ENCODE measurements around the gene PDE8B.

The PDE8B gene

GRCh38 chr5:77398458-77398857 lies 188.0 kb downstream of the PDE8B start:
- no peak for DNase-seq (ENCODE audit: low read depth)

GRCh38 chr5:77398896-77399295 lies 188.4 kb downstream of the PDE8B start:
- DNase-seq (ENCODE audit: low read depth), result no peak

DNA sequence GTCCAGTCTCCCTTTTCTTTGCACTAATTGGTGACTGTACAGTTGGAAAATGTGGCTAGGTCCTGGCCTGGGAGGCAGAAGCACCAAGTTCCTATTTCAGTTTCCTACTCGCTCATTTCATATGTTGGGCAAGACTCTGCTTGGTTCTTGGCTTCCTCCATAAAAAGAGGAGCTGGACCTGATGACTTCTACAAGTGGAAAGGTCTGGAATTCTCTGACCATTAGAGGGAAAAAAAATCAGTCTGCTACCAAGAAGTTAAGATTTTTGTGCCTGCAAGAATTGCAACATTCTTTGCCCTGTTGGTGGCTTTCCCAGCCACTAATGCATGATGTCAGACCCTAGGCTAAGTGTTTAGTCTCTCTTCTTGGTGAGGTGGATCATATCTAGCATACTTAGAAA lies 190.2 kb downstream of the PDE8B start:
- no peak for DNase-seq (ENCODE audit: low read depth)

DNA sequence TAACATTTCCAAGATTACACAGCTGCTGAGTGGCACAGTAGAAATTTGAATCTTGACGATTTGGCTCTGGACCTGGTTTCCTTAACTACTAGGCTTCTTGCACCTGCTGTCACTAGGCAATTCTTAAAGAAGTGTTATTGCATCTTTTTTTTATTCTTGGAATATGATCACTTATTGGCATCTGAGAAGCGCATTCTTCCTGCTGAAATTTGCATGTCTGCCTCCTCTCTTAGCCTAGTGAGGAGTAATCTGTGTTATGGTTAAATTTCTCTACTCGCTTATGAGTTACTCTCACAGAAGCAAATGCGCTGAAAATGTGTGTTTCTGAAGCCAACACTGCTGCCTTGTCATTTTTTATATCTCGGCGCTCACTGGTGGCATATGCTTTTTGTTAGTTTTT lies 192.3 kb downstream of the PDE8B start:
- DNase-seq (ENCODE audit: low read depth), result no peak

- no peak for DNase-seq (ENCODE audit: low read depth)
Measured at GRCh38 chr5:77407152-77407551, 196.7 kb downstream of the PDE8B start.

DNA sequence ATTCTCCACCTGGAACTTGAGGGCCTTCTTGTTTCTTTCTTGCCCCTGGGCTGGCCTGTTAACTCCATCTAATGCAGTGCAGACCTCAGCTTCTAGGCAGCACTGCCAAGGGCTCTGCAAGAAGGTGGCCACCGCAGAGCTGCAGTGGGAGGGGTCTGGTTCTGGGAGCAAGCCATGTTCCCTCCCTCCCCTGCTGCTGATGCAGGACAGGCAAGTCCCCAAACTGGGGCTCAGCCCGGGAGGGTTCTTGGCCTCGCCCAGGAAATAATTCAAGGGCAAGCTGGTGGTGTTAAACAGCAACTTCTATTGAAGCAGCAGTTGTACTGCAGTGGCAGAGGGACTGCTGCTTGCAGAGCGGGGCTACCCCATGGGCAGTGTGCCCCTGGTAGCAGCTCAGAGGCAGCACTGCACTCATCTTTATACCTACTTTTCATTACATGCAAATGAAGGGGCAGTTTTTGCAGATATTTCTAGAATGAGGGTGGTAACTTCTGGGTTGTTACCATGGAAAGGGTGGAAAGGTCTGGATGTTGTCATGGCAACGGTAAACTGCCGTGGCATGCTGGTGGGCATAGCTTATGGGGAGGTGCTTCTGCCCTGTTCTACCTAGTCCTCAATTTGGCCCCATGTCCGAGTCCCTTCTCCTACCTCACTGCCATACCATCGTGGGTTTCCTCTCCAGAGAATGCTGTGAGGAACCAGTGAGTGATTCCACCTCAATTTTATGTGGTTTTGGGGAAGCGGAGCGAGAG lies 199.6 kb downstream of the PDE8B start:
- no peak for DNase-seq (ENCODE audit: low read depth)

GRCh38 chr5:77413049-77413448 lies 202.6 kb downstream of the PDE8B start:
- no peak for DNase-seq (ENCODE audit: low read depth)

GRCh38 chr5:77418162-77418561 lies 207.7 kb downstream of the PDE8B start:
- DNase-seq (ENCODE audit: low read depth), result no peak

DNA sequence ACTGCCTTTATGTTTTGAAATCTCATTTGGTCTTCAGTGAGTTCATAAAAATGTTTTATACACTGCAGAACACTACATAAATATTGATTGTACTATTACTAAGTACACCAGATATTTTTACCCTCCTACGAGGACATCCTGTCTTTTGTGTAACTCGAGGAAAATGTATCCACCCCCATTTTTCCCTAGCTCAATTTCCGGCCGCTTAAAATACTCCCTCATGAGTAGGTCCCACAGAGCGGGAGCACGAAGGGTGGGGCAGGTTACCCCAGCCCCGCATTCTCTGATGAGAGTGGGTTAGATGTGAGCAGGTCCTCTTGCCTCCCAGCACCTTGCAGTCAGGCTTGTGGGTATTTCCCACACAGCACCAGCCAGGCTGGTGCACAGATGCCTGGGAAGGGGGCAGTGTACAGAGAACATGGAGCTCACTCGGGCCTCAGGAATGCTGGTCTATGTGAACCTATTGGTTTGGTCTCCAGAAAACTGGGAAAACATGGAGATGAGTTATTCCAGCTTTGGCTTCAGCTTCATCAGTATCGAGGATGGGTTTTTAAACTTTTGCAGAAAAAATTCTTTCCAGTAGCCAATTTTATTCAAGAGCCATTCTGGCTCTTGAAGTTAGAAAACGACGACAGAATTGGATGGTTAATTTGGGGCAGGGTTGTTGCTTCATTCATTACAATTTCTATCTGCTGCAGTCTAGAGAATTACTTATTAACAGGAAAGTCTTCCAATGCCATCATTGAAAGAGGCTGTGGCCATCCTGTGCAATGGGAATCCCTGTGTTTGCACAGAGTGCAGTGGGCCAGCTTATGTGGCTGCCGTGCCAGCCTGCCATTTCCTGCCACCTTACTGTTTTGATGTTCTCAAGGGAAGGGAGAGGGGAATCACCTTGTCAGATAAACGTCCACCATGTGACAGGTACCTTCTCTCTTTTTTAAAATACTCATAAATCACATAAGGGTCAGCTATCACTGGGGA lies 208.4 kb downstream of the PDE8B start:
- no peak for DNase-seq (ENCODE audit: low read depth)

GRCh38 chr5:77419644-77420582 lies 209.4 kb downstream of the PDE8B start:
- no peak for DNase-seq (ENCODE audit: low read depth)

- no peak for DNase-seq (ENCODE audit: low read depth)
Measured at GRCh38 chr5:77420940-77421339, 210.5 kb downstream of the PDE8B start.

DNA sequence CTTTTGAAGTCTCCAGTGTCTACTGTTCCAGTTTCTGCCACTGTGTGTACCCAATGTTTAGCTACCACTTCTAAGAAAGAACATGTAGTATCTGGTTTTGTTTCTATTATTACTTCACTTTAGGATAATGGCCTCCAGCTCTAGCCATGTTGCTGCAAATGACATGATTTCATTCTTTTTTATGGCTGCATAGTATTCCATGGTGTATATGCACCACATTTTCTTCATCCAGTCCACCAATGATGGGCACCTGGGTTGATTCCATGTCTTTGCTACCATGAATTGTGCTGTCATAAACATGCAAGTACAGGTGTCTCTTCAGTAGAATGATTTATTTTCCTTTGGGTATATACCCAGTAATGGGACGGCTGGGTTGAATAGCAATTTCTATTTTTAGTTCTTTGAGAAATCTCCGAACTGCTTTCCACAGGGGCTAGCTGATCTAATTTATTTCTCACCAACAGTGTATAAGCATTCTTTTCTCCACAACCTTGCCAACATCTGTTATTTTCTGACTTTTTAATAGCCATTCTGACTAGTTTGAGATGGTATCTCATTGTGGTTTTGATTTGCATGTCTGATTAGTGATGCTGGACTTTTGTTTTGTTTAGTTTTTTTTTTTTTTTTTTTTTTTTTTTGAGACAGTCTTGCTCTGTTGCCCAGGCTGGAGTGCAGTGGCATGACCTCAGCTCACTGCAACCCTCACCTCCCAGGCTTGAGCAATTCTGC lies 212.7 kb downstream of the PDE8B start:
- no peak for DNase-seq (ENCODE audit: low read depth)

DNA sequence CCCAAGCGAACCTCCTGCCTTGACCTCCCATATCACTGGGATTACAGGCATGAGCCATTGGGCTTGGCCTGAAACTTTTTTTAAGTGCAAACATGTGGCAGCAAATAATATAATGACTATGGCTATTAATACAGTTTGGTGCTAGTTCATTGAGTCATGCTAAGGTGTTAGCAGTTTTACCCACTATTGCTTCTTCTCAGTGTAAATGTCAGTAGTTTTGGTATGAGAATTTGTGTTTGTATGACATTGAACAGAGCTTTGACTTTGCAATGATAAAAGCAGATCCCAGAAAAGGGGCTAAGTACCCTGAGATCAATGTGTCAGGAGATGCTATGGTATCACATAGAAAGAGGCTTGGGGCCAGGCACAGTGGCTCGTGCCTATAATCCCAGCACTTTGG lies 214.4 kb downstream of the PDE8B start:
- no peak for DNase-seq (ENCODE audit: low read depth)

DNA sequence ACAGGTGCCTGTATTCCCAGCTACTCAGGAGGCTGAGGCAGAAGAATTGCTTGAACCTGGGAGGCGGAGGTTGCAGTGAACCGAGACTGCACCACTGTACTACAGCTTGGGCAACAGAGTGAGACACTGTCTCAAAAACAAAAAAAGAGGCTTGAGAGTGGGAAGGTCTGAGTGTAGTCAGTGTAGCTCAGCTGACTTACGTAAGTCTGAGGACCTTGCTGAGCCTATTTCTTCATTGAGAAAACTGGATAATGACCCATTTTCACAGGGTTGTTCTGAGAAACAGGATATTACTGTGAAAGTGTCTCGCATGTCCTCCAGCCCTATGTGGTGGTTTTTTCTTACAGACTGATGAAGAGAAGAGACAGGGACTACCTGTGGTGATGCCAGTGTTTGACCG lies 214.9 kb downstream of the PDE8B start:
- no peak for DNase-seq (ENCODE audit: low read depth)

GRCh38 chr5:77425998-77426659 lies 215.6 kb downstream of the PDE8B start:
- no peak for DNase-seq (ENCODE audit: low read depth)

DNA sequence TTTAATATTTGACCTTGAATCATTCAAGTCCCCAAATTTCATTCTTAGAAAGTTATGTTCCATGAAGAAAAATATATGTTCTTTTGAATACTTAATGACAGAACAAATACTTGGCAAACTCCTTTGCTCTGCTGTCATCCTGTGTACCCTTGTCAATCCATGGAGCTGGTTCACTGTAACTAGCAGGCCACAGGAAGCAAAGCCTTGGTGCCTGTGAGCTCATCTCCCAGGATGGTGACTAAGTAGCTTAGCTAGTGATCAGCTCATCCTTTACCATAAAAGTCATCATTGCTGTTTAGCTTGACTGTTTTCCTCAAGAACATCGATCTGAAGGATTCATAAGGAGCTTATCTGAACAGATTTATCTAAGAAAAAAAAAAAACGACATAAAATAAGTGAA lies 216.2 kb downstream of the PDE8B start:
- no peak for DNase-seq (ENCODE audit: low read depth)

GRCh38 chr5:77427998-77428397 lies 217.5 kb downstream of the PDE8B start:
- no peak for DNase-seq (ENCODE audit: low read depth)

- no peak for DNase-seq (ENCODE audit: low read depth)
Measured at GRCh38 chr5:77428526-77428925, 218.0 kb downstream of the PDE8B start.

- no peak for DNase-seq (ENCODE audit: low read depth)
Measured at GRCh38 chr5:77430726-77431125, 220.2 kb downstream of the PDE8B start.

- no peak for DNase-seq (ENCODE audit: low read depth)
Measured at GRCh38 chr5:77431286-77431685, 220.8 kb downstream of the PDE8B start.

DNA sequence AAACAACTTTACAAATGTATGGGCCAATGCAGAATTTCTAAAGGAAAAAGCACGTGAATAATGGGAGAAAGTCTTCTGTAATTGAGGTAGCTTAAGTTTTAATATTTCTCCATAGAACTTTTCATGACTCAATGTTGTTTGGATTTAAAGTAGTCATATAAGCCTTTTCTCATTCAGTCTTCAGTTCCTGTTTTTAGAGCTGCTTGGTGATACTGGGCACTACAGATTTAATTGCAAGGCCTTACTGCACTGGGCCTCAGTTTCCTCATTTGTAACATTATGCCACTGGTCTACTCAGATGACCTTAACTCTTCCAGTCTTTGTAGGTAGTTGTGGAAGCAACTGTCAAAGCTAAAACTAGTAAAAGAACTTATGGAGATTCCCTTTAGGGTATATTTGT lies 221.2 kb downstream of the PDE8B start:
- DNase-seq (ENCODE audit: low read depth), result no peak
